ENCODE results near the gene DLGAP4.

The DLGAP4 gene

DNA sequence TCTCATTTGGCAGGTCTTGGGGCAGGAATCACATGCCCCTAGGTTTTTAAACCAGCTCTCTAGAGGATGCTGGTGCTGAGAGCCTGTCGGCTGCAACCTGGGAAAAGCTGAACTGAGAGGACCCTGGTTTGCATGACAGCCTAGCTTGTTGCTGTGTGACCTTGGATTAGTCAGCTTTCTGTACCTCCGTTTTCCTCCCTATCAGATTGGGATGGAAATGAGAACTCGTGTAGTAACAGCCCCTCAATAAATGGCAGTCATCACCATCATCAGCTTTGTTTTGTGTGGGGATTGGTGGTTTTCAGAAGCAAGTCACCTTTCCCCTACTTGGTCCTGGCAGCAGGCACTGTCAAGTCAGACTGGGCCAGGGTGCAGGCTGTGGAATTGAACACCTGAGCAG lies 159.9 kb downstream of the DLGAP4 start:
- Histone ChIP-seq H3K14ac (ENCODE audit: low read length in 2 of 2) (peak overlapping the region in 1 of 2 experiments; percentile 18), H3K4me1 (ENCODE audit: control insufficient read depth, insufficient read depth, low read depth, low read length) (peaks cover 51% of the 10 kb centered on the region), H3K36me3 (ENCODE audit: control insufficient read depth in 1 of 2, insufficient read depth in 2 of 2, low read depth in 1 of 2, low read length in 2 of 2) (peaks cover 10 to 14% of the 10 kb centered on the region in 2 experiments), H3K4me3 (ENCODE audit: insufficient read depth in 1 of 2, low read depth in 1 of 2, low read length in 2 of 2) (peak overlapping the region in 1 of 2 experiments; percentile 68), H2BK12ac (ENCODE audit: low read length in 2 of 2) (no peak overlapping the region), H3K9ac (ENCODE audit: low read length) (peak overlapping the region; percentile 80), H3K4me2 (ENCODE audit: low read length, poor library complexity, severe bottlenecking) (no peak overlapping the region), H3K9me3 (ENCODE audit: control insufficient read depth, low read length) (no peaks in the 10 kb centered on the region), H3K79me1 (replicated peaks; ENCODE audit: low read length, poor library complexity, severe bottlenecking) (no peaks in the 10 kb centered on the region), H3K23ac (ENCODE audit: low read length in 2 of 2) (peak overlapping the region in 1 of 2 experiments; percentile 84), H3K18ac (ENCODE audit: low read depth in 1 of 2, low read length in 2 of 2) (no peak overlapping the region), H2BK5ac (ENCODE audit: low read depth, low read length, poor library complexity, severe bottlenecking) (no peak overlapping the region), H3K27ac (ENCODE audit: low read length, poor library complexity, severe bottlenecking) (peak overlapping the region; percentile 56), H3K27me3 (ENCODE audit: control insufficient read depth in 1 of 2, insufficient read depth in 1 of 2, low read length in 2 of 2) (no peaks in the 10 kb centered on the region), H4K91ac (ENCODE audit: low read length) (no peak overlapping the region), H2AK5ac (ENCODE audit: low read length, severe bottlenecking) (peak overlapping the region; percentile 1), H2AFZ (ENCODE audit: low read depth, low read length) (no peak overlapping the region), H2BK120ac (ENCODE audit: low read depth, low read length) (no peak overlapping the region), H3K4ac (ENCODE audit: low read depth in 1 of 2, low read length in 2 of 2) (no peak overlapping the region), H2BK15ac (ENCODE audit: low read depth, poor library complexity, severe bottlenecking) (no peak overlapping the region), H4K8ac (ENCODE audit: low read length) (no peak overlapping the region)
- peak; percentile 28 for DNase-seq
- 67% methylated on average over 1 of the region's 3 CpGs for WGBS

DNA sequence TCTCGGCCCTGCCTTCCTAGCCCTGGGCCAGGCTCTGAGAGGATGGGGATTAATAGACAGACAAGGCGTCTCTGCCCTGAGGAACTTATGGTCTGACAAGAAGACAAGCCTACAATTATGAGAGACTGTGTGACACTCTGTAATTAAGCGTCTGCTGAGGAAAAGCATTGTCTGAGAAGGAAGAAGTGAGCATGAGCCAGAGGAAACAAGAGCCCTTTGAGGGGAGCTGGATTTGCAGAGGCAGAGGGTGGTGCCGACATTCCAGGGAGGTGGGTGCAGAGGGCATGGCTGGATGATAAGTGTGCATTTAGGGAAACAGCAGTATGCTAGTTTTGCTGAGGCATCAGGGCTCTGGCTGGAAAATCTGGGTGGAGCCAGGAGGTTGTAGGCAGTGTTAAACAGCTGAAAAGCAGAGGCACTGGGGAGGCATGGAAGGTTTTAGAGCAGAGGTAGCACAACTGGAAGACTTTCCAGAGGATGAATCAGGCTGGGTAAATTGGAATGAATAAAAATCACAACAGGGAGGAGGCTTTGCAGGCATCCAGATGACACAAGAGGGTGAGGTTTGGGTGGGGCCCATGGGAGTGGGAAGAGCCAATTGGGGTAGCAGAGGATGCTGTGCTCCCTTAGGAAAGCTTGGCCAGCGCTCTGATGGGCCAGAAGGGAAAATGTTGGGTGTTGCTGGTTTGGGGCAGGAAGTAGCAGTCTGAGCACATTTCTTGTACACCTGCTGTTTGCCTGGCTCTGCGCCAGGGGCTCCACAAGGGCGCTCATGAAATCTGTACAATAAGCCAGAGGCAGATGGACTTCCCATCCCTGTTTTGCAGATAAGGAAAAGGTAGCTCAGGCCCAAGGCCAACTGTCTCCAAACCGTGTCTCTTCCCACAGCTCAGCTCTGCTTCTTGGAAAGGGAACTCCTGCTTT lies 161.2 kb downstream of the DLGAP4 start:
- Histone ChIP-seq H3K4me3 (ENCODE audit: insufficient read depth in 1 of 2, low read depth in 1 of 2, low read length in 2 of 2) (peak overlapping the region in 1 of 2 experiments; percentile 68), H4K8ac (ENCODE audit: low read length) (no peak overlapping the region), H3K14ac (ENCODE audit: low read length in 2 of 2) (no peak overlapping the region), H3K23ac (ENCODE audit: low read length in 2 of 2) (no peak overlapping the region), H3K79me1 (replicated peaks; ENCODE audit: low read length, poor library complexity, severe bottlenecking) (no peaks in the 10 kb centered on the region), H2AK5ac (ENCODE audit: low read length, severe bottlenecking) (no peak overlapping the region), H2BK120ac (ENCODE audit: low read depth, low read length) (no peak overlapping the region), H2BK12ac (ENCODE audit: low read length in 2 of 2) (no peak overlapping the region), H3K4ac (ENCODE audit: low read depth in 1 of 2, low read length in 2 of 2) (peak overlapping the region in 1 of 2 experiments; percentile 47), H2BK15ac (ENCODE audit: low read depth, poor library complexity, severe bottlenecking) (no peak overlapping the region), H3K9ac (ENCODE audit: low read length) (peak overlapping the region; percentile 80), H3K4me1 (ENCODE audit: control insufficient read depth, insufficient read depth, low read depth, low read length) (peaks cover 54% of the 10 kb centered on the region), H3K4me2 (ENCODE audit: low read length, poor library complexity, severe bottlenecking) (no peak overlapping the region), H3K18ac (ENCODE audit: low read depth in 1 of 2, low read length in 2 of 2) (no peak overlapping the region), H2AFZ (ENCODE audit: low read depth, low read length) (no peak overlapping the region), H3K9me3 (ENCODE audit: control insufficient read depth, low read length) (no peaks in the 10 kb centered on the region), H4K91ac (ENCODE audit: low read length) (no peak overlapping the region), H3K27ac (ENCODE audit: low read length, poor library complexity, severe bottlenecking) (peak overlapping the region; percentile 18), H2BK5ac (ENCODE audit: low read depth, low read length, poor library complexity, severe bottlenecking) (no peak overlapping the region), H3K27me3 (ENCODE audit: control insufficient read depth in 1 of 2, insufficient read depth in 1 of 2, low read length in 2 of 2) (no peaks in the 10 kb centered on the region), H3K36me3 (ENCODE audit: control insufficient read depth in 1 of 2, insufficient read depth in 2 of 2, low read depth in 1 of 2, low read length in 2 of 2) (peaks cover 10 to 14% of the 10 kb centered on the region in 2 experiments)
- WGBS = 80% methylated on average over 7 of the region's 8 CpGs
- DNase-seq = peak; percentile 17

DNA sequence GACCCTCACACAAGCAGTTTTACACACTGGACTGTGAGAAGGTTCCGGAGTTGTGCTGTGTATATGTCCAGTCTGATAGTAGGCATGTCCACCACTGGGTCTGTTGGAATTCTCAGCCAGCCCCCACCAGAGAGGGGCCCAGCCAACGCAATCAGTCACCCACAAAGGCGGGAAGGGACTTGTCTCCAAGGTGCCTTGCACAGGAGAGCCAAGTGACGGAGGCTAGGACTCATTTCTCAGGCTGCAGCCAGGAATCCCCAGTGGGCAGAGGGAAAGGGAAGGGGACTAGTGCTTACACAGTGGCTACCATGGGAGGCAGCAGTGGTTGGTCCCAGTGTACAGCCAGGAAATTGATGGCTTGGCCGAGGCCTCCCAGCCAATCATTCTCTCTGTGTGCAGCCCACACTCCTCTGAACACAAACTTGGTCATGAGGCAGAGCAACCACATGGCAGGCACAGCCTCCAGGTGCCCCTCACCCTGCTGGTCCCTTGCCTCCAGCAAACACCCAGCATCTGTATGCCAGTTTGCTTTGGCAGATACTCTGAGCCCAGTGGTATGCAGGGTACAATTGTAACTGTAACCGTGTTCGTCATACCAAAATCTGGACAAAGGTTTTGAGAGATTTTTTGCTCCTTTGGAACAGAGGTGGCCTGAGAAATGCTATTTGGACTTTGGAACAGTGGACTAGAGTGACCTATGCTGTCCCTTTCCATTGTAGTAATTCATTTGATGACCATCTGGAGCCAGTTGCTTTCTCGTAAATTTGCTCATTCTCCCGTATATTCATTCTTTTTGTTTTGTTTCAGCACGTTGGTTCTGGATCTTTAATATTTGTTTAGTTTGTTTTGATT lies 162.2 kb downstream of the DLGAP4 start:
- Histone ChIP-seq H2BK12ac (ENCODE audit: low read length in 2 of 2) (peak overlapping the region in 1 of 2 experiments; percentile 80), H3K18ac (ENCODE audit: low read depth in 1 of 2, low read length in 2 of 2) (no peak overlapping the region), H4K91ac (ENCODE audit: low read length) (no peak overlapping the region), H3K9me3 (ENCODE audit: control insufficient read depth, low read length) (no peaks in the 10 kb centered on the region), H2AK5ac (ENCODE audit: low read length, severe bottlenecking) (no peak overlapping the region), H3K4ac (ENCODE audit: low read depth in 1 of 2, low read length in 2 of 2) (no peak overlapping the region), H3K23ac (ENCODE audit: low read length in 2 of 2) (peak overlapping the region in 1 of 2 experiments; percentile 3), H3K4me2 (ENCODE audit: low read length, poor library complexity, severe bottlenecking) (no peak overlapping the region), H4K8ac (ENCODE audit: low read length) (no peak overlapping the region), H2AFZ (ENCODE audit: low read depth, low read length) (no peak overlapping the region), H3K79me1 (replicated peaks; ENCODE audit: low read length, poor library complexity, severe bottlenecking) (no peaks in the 10 kb centered on the region), H3K27ac (ENCODE audit: low read length, poor library complexity, severe bottlenecking) (peak overlapping the region; percentile 7), H3K4me1 (ENCODE audit: control insufficient read depth, insufficient read depth, low read depth, low read length) (peaks cover 57% of the 10 kb centered on the region), H3K27me3 (ENCODE audit: control insufficient read depth in 1 of 2, insufficient read depth in 1 of 2, low read length in 2 of 2) (no peaks in the 10 kb centered on the region), H2BK120ac (ENCODE audit: low read depth, low read length) (no peak overlapping the region), H3K4me3 (ENCODE audit: insufficient read depth in 1 of 2, low read depth in 1 of 2, low read length in 2 of 2) (no peak overlapping the region), H2BK15ac (ENCODE audit: low read depth, poor library complexity, severe bottlenecking) (no peak overlapping the region), H2BK5ac (ENCODE audit: low read depth, low read length, poor library complexity, severe bottlenecking) (no peak overlapping the region), H3K14ac (ENCODE audit: low read length in 2 of 2) (peak overlapping the region in 1 of 2 experiments; percentile 53), H3K9ac (ENCODE audit: low read length) (no peak overlapping the region), H3K36me3 (ENCODE audit: control insufficient read depth in 1 of 2, insufficient read depth in 2 of 2, low read depth in 1 of 2, low read length in 2 of 2) (peaks cover 10 to 18% of the 10 kb centered on the region in 2 experiments)
- 98% methylated on average over 7 of the region's 10 CpGs for WGBS
- no peak for DNase-seq

DNA sequence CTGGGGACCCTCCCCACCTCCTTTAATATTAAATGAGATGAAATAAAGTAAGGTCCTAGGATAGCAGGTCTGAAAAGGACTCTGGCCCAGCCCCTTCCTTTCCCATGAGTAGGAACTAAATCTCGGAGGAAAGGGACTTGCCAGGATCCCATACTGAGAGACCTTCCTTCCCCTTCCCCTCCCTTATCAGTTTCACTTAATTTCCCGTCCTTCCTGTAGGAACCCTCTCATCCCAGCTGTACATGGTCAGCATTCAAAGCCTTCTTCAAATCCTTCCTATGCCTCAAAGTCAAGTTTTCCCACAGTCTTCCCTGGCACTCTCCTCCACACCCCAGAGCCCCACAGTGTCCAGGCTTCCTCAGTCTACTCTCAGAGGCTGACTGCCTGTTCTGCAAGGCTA lies 163.8 kb downstream of the DLGAP4 start:
- Histone ChIP-seq H3K79me1 (replicated peaks; ENCODE audit: low read length, poor library complexity, severe bottlenecking) (no peaks in the 10 kb centered on the region), H2AK5ac (ENCODE audit: low read length, severe bottlenecking) (no peak overlapping the region), H3K36me3 (ENCODE audit: control insufficient read depth in 1 of 2, insufficient read depth in 2 of 2, low read depth in 1 of 2, low read length in 2 of 2) (peaks cover 11 to 13% of the 10 kb centered on the region in 2 experiments), H3K4me3 (ENCODE audit: insufficient read depth in 1 of 2, low read depth in 1 of 2, low read length in 2 of 2) (no peak overlapping the region), H3K23ac (ENCODE audit: low read length in 2 of 2) (no peak overlapping the region), H3K4ac (ENCODE audit: low read depth in 1 of 2, low read length in 2 of 2) (no peak overlapping the region), H3K4me2 (ENCODE audit: low read length, poor library complexity, severe bottlenecking) (no peak overlapping the region), H3K27me3 (ENCODE audit: control insufficient read depth in 1 of 2, insufficient read depth in 1 of 2, low read length in 2 of 2) (no peaks in the 10 kb centered on the region), H3K9me3 (ENCODE audit: control insufficient read depth, low read length) (no peaks in the 10 kb centered on the region), H3K4me1 (ENCODE audit: control insufficient read depth, insufficient read depth, low read depth, low read length) (peaks cover 59% of the 10 kb centered on the region), H2BK120ac (ENCODE audit: low read depth, low read length) (no peak overlapping the region), H2BK15ac (ENCODE audit: low read depth, poor library complexity, severe bottlenecking) (no peak overlapping the region), H3K18ac (ENCODE audit: low read depth in 1 of 2, low read length in 2 of 2) (no peak overlapping the region), H3K27ac (ENCODE audit: low read length, poor library complexity, severe bottlenecking) (peak overlapping the region; percentile 27), H2BK12ac (ENCODE audit: low read length in 2 of 2) (no peak overlapping the region), H4K8ac (ENCODE audit: low read length) (no peak overlapping the region), H3K9ac (ENCODE audit: low read length) (no peak overlapping the region), H3K14ac (ENCODE audit: low read length in 2 of 2) (no peak overlapping the region), H2BK5ac (ENCODE audit: low read depth, low read length, poor library complexity, severe bottlenecking) (no peak overlapping the region), H2AFZ (ENCODE audit: low read depth, low read length) (no peak overlapping the region), H4K91ac (ENCODE audit: low read length) (no peak overlapping the region)
- 57% methylated on average over 2 of the region's 2 CpGs for WGBS
- no peak for DNase-seq
